ENCODE measurements around the gene GALT. TPM values are rescaled to one million over a fixed set of nuclear protein-coding genes. Genes with fewer than 3 reads are reported as not detected.

Gene GALT
- total RNA-seq, 8 experiments from 2014 or later: 25.4 to 59.7 (median 34.1) TPM

Other genes with a start within 250 kb of the GALT start
- 10 to 100 TPM in 6 of 8 experiments, 1 to 10 TPM in 2; 7.5 to 55.6 (median 41.0) TPM for gene FAM219A, start 188.1 kb upstream of the GALT start, total RNA-seq
- 10 to 100 TPM in 1 of 8 experiments, 1 to 10 TPM in 6, under 1 TPM in 1; 0.61 to 11.5 (median 2.4) TPM for gene DNAI1, start 187.9 kb upstream of the GALT start, total RNA-seq
- 10 to 100 TPM in 6 of 8 experiments, 1 to 10 TPM in 2; 3.9 to 25.4 (median 18.8) TPM for gene ENHO, start 123.7 kb upstream of the GALT start, total RNA-seq
- gene CNTFR, start 57.0 kb upstream of the GALT start, total RNA-seq: 10 to 100 TPM in 5 of 8 experiments, under 1 TPM in 3; 0.35 to 72.4 (median 25.6) TPM
- 10 to 100 TPM; 17.4 to 64.0 (median 24.0) TPM for gene RPP25L, start 34.6 kb upstream of the GALT start, total RNA-seq
- gene DCTN3, start 26.2 kb upstream of the GALT start, total RNA-seq: 100 to 1,000 TPM in 5 of 8 experiments, 10 to 100 TPM in 3; 67.7 to 217 (median 176) TPM
- gene ARID3C, start 17.6 kb upstream of the GALT start, total RNA-seq: under 1 TPM in 4 of 8 experiments, not detected in 4; 0.05 to 0.71 (median 0.16) TPM
- gene SIGMAR1, start 8.9 kb upstream of the GALT start, total RNA-seq: 100 to 1,000 TPM in 1 of 8 experiments, 10 to 100 TPM in 7; 22.7 to 123 (median 41.2) TPM
- 10 to 100 TPM in 7 of 8 experiments, 1 to 10 TPM in 1; 6.7 to 20.7 (median 12.7) TPM for gene IL11RA, start 5.5 kb downstream of the GALT start, total RNA-seq
- 1 to 10 TPM in 3 of 8 experiments, not detected in 5; 1.7 to 2.0 (median 1.8) TPM for gene CCL27, start 16.0 kb downstream of the GALT start, total RNA-seq
- gene CCL19, start 44.6 kb downstream of the GALT start, total RNA-seq: under 1 TPM in 1 of 8 experiments, not detected in 7; 0.38 TPM
- 1 to 10 TPM in 1 of 8 experiments, under 1 TPM in 2, not detected in 5; 0.22 to 1.3 (median 0.76) TPM for gene CCL21, start 63.5 kb downstream of the GALT start, total RNA-seq